Progenitor cell of endocrine pancreas (in vitro differentiated cells): Measurements from ENCODE around the gene XPO5. TPM values are rescaled to one million over a fixed set of nuclear protein-coding genes. Genes with fewer than 3 reads are reported as not detected.

Experiments used
- DNase-seq: peaks from one replicate; pipeline ENCODE4 v3.0.0; 2021; ENCODE audit warnings: low spot score; ENCODE audit not compliant: unreplicated experiment
- H3K27ac Mint-ChIP-seq: 2 replicates; pipeline ENCODE4 v1.8.0; 2021; ENCODE audit warnings: mild to moderate bottlenecking, moderate library complexity, mixed read lengths
- H3K27me3 Mint-ChIP-seq: 2 replicates; pipeline ENCODE4 v1.8.0; 2021; ENCODE audit warnings: mixed read lengths
- H3K36me3 Mint-ChIP-seq: 2 replicates; pipeline ENCODE4 v1.8.0; 2022; ENCODE audit warnings: mixed read lengths; ENCODE audit not compliant: insufficient read depth
- H3K4me1 Mint-ChIP-seq: 2 replicates; pipeline ENCODE4 v1.8.0; 2021; ENCODE audit warnings: low read depth, mixed read lengths
- H3K4me3 Mint-ChIP-seq: 2 replicates; pipeline ENCODE4 v1.8.0; 2021; ENCODE audit warnings: low read depth, mild to moderate bottlenecking, moderate library complexity, mixed read lengths
- H3K9me3 Mint-ChIP-seq: 2 replicates; pipeline ENCODE4 v1.8.0; 2021; ENCODE audit warnings: low read depth, mixed read lengths
- CTCF ChIP-seq: fragments of 200-600 bp; sonication (generic); IDR thresholded peaks from one replicate; pipeline ENCODE4 v1.5.0; 2021; ENCODE audit warnings: antibody characterized with exemption, mild to moderate bottlenecking; ENCODE audit not compliant: unreplicated experiment
- total RNA-seq: library from RNA; stranded (reverse); gene quantifications from 2 replicates; pipeline ENCODE4 v1.2.1, GENCODE V29; 2021

Gene XPO5
- total RNA-seq, 1 donor from 2014 or later = 64.0 TPM

- H3K36me3 Mint-ChIP-seq = peaks cover 19% of the 10 kb centered on the region
- H3K9me3 Mint-ChIP-seq = no peaks in the 10 kb centered on the region
- H3K4me3 Mint-ChIP-seq = no peak within 1 kb of the TSS
- peak; percentile 90 for DNase-seq
- no peaks in the 10 kb centered on the region for H3K27me3 Mint-ChIP-seq
- H3K4me1 Mint-ChIP-seq = peaks cover 14% of the 10 kb centered on the region
- no peak for TF ChIP-seq CTCF
- no peak within 1 kb of the TSS for H3K27ac Mint-ChIP-seq
These were observed 58.9 kb downstream of the XPO5 start, which contains the start of the genes POLR1C and YIPF3 for GRCh38 chr6:43516697-43517504. TSS of gene POLR1C (plus strand) at chr6:43517089. CDS start at chr6:43517110, 21 bp downstream. TSS of gene YIPF3 (minus strand) at chr6:43516926. CDS start at chr6:43516807, 119 bp downstream.

GRCh38 chr6:43516367-43516696, 59.5 kb downstream of the XPO5 start:
- H3K36me3 Mint-ChIP-seq = peaks cover 23% of the 10 kb centered on the region
- peaks cover 14% of the 10 kb centered on the region for H3K4me1 Mint-ChIP-seq
- DNase-seq = no peak
- H3K27me3 Mint-ChIP-seq = no peaks in the 10 kb centered on the region
- no peaks in the 10 kb centered on the region for H3K9me3 Mint-ChIP-seq
- H3K4me3 Mint-ChIP-seq = no peak overlapping the region
- TF ChIP-seq CTCF = no peak
- H3K27ac Mint-ChIP-seq = no peak overlapping the region

- DNase-seq = no peak
- Mint-ChIP-seq H3K36me3 (peaks cover 20% of the 10 kb centered on the region), H3K4me3 (no peak overlapping the region), H3K27ac (no peak overlapping the region), H3K27me3 (no peaks in the 10 kb centered on the region), H3K4me1 (peaks cover 14% of the 10 kb centered on the region), H3K9me3 (no peaks in the 10 kb centered on the region)
- TF ChIP-seq CTCF = no peak
These were observed 60.0 kb downstream of the XPO5 start for GRCh38 chr6:43515808-43516207.

- Mint-ChIP-seq H3K27ac (no peak overlapping the region), H3K4me3 (no peak overlapping the region), H3K4me1 (peaks cover 18% of the 10 kb centered on the region), H3K27me3 (peaks cover 20% of the 10 kb centered on the region), H3K9me3 (no peaks in the 10 kb centered on the region), H3K36me3 (peaks cover 18% of the 10 kb centered on the region)
- no peak for DNase-seq
- TF ChIP-seq CTCF = no peak
These were observed 63.9 kb downstream of the XPO5 start for GRCh38 chr6:43511824-43512415.

- Mint-ChIP-seq H3K27ac (no peak overlapping the region), H3K9me3 (no peaks in the 10 kb centered on the region), H3K4me3 (peak overlapping the region; percentile 78), H3K36me3 (peaks cover 20% of the 10 kb centered on the region), H3K27me3 (peaks cover 20% of the 10 kb centered on the region), H3K4me1 (peaks cover 12% of the 10 kb centered on the region)
- no peak for TF ChIP-seq CTCF
- DNase-seq = no peak
These were observed 65.0 kb downstream of the XPO5 start for GRCh38 chr6:43510827-43511163.
